DOHH2 (cell line): ENCODE data around the gene RRAS.

Source experiments
- H3F3A ChIP-seq: fragments of 200-600 bp; sonication (generic), shearing (Covaris generic); 2 replicates; pipeline ENCODE4 v1.6.0; 2016; ENCODE audit warnings: antibody characterized with exemption, mild to moderate bottlenecking; ENCODE audit not compliant: control insufficient read depth, insufficient read depth
- H3K27ac ChIP-seq: fragments of 200-600 bp; sonication (generic); 2 replicates; pipeline ENCODE4 v1.5.1; 2014; ENCODE audit warnings: low read depth, mild to moderate bottlenecking, low read length, moderate library complexity
- H3K27me3 ChIP-seq: fragments of 200-600 bp; sonication (generic); 2 replicates; pipeline ENCODE4 v1.6.1; 2014; ENCODE audit warnings: mild to moderate bottlenecking, low read length, mixed read lengths; ENCODE audit not compliant: control insufficient read depth
- H3K36me3 ChIP-seq: fragments of 200-600 bp; sonication (generic); 2 replicates; pipeline ENCODE4 v1.6.1; 2014; ENCODE audit warnings: mild to moderate bottlenecking, low read length, moderate library complexity, mixed read lengths; ENCODE audit not compliant: control insufficient read depth
- H3K4me1 ChIP-seq: fragments of 200-600 bp; sonication (generic); 2 replicates; pipeline ENCODE4 v1.6.1; 2014; ENCODE audit warnings: mild to moderate bottlenecking, low read length, mixed read lengths; ENCODE audit not compliant: control insufficient read depth
- H3K4me2 ChIP-seq: fragments of 200-600 bp; sonication (generic); 2 replicates; pipeline ENCODE4 v1.6.0; 2014; ENCODE audit warnings: mild to moderate bottlenecking, low read length, moderate library complexity
- H3K4me3 ChIP-seq: fragments of 200-600 bp; sonication (generic); 2 replicates; pipeline ENCODE4 v1.5.1; 2014; ENCODE audit warnings: mild to moderate bottlenecking, low read length, mixed read lengths
- H3K79me2 ChIP-seq: fragments of 200-600 bp; sonication (generic); 2 replicates; pipeline ENCODE4 v1.6.1; 2014; ENCODE audit warnings: mild to moderate bottlenecking, low read length, mixed read lengths; ENCODE audit not compliant: control insufficient read depth
- H3K9me2 ChIP-seq: fragments of 200-600 bp; sonication (generic); replicated peaks from 2 replicates; pipeline ENCODE4 v1.6.1; 2014; ENCODE audit warnings: mild to moderate bottlenecking, low read length, mixed read lengths; ENCODE audit not compliant: control insufficient read depth
- H3K9me3 ChIP-seq: fragments of 200-600 bp; sonication (generic); 2 replicates; pipeline ENCODE4 v1.6.1; 2014; ENCODE audit warnings: antibody characterized with exemption, low read length, mixed read lengths; ENCODE audit not compliant: control insufficient read depth, insufficient read depth
- H4K20me1 ChIP-seq: fragments of 200-600 bp; sonication (generic); 2 replicates; pipeline ENCODE4 v1.6.0; 2014; ENCODE audit warnings: low read depth, mild to moderate bottlenecking, antibody characterized with exemption, low read length, moderate library complexity; ENCODE audit not compliant: control insufficient read depth, insufficient read depth
- CTCF ChIP-seq: fragments of 200-600 bp; sonication (generic); IDR thresholded peaks from one replicate; pipeline ENCODE4 v1.5.1; 2014; ENCODE audit warnings: antibody characterized with exemption, mild to moderate bottlenecking, low read depth, low read length; ENCODE audit not compliant: poor library complexity, severe bottlenecking
- EZH2phosphoT487 ChIP-seq: fragments of 200-600 bp; sonication (generic); IDR thresholded peaks from 2 replicates; pipeline ENCODE4 v1.6.1; 2017; ENCODE audit warnings: borderline replicate concordance, mild to moderate bottlenecking, antibody characterized with exemption, low read length, moderate library complexity, mixed read lengths

Gene RRAS

DNA sequence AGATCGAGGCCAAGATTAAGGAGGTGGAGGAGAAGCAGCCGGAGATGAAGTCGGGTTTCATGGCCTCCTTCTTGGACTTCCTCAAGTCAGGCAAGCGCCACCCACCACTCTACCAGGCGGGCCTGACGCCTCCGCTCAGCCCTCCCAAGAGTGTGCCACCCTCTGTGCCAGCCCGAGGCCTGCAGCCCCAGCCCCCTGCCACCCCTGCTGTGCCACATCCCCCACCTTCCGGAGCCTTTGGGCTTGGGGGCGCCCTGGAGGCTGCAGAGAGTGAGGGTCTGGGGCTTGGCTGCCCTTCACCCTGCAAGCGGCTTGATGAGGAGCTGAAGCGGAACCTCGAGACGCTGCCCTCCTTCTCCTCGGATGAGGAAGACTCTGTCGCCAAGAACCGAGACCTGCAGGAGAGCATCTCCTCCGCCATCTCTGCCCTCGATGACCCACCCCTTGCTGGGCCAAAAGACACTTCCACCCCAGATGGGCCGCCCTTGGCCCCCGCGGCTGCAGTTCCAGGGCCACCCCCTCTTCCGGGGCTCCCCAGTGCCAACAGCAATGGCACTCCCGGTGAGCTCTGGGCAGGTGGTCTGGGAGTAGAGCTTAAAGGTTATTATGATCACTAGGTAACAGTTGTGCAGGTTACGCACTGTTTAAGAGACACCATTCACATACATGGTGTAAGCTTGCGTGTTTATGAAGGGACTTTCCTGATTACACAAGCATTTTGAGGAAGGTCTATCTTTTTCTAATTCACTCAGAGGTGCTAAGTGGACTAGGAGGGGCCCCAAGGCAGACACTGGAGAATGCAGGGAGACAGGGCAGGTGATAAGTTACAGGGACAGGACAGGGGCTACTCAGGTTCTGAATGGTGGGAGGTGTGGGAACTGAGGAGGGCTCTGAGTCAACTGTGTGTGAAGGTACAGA is 40.3 kb downstream of the RRAS start:
- Histone ChIP-seq H3K79me2 (peaks cover 69% of the 10 kb centered on the region), H3K27ac (no peak overlapping the region), H3K4me3 (no peak overlapping the region), H3K9me3 (no peaks in the 10 kb centered on the region), H4K20me1 (no peaks in the 10 kb centered on the region; the same call in 1 of the 2 replicates), H3K9me2 (no peaks in the 10 kb centered on the region), H3F3A (no peaks in the 10 kb centered on the region), H3K4me1 (no peaks in the 10 kb centered on the region), H3K27me3 (no peaks in the 10 kb centered on the region), H3K4me2 (no peak overlapping the region), H3K36me3 (peaks cover 85% of the 10 kb centered on the region)
- no peak for TF ChIP-seq EZH2phosphoT487
- TF ChIP-seq CTCF = no peak

GRCh38 chr19:49597703-49597974 is 42.3 kb downstream of the RRAS start:
- no peaks in the 10 kb centered on the region for H3K9me3 ChIP-seq
- peaks cover 81% of the 10 kb centered on the region for H3K36me3 ChIP-seq
- no peak for TF ChIP-seq CTCF
- H3K4me2 ChIP-seq = no peak overlapping the region
- no peaks in the 10 kb centered on the region for H3K27me3 ChIP-seq
- H3K4me1 ChIP-seq = peaks cover 12% of the 10 kb centered on the region
- no peaks in the 10 kb centered on the region for H3K9me2 ChIP-seq
- H3K27ac ChIP-seq = no peak overlapping the region
- H4K20me1 ChIP-seq = no peaks in the 10 kb centered on the region; the same call in 1 of the 2 replicates
- H3K4me3 ChIP-seq = no peak overlapping the region
- H3K79me2 ChIP-seq = peaks cover 72% of the 10 kb centered on the region
- H3F3A ChIP-seq = peaks cover 4% of the 10 kb centered on the region; the same call in 1 of the 2 replicates

GRCh38 chr19:49596954-49597702 is 42.8 kb downstream of the RRAS start:
- no peak overlapping the region for H3K4me2 ChIP-seq
- H3K27ac ChIP-seq = no peak overlapping the region
- H3K9me3 ChIP-seq = no peaks in the 10 kb centered on the region
- H3K4me1 ChIP-seq = peaks cover 12% of the 10 kb centered on the region
- no peaks in the 10 kb centered on the region for H3K9me2 ChIP-seq
- H3K79me2 ChIP-seq = peaks cover 73% of the 10 kb centered on the region
- peaks cover 79% of the 10 kb centered on the region for H3K36me3 ChIP-seq
- peaks cover 9% of the 10 kb centered on the region; the same call in 1 of the 2 replicates for H3F3A ChIP-seq
- H3K27me3 ChIP-seq = no peaks in the 10 kb centered on the region
- H4K20me1 ChIP-seq = no peaks in the 10 kb centered on the region; the same call in 1 of the 2 replicates
- H3K4me3 ChIP-seq = no peak overlapping the region
- TF ChIP-seq CTCF = no peak
- TF ChIP-seq EZH2phosphoT487 = no peak
